ENCODE measurements around the gene OCIAD1.

Gene OCIAD1

GRCh38 chr4:48896845-48897244, 66.0 kb downstream of the OCIAD1 start:
- no peak for DNase-seq

GRCh38 chr4:48898733-48899431, 68.0 kb downstream of the OCIAD1 start:
- no peak for DNase-seq

GRCh38 chr4:48899432-48899749, 68.5 kb downstream of the OCIAD1 start:
- DNase-seq: no peak

- no peak for DNase-seq
Observed at GRCh38 chr4:48899950-48900349, 69.1 kb downstream of the OCIAD1 start.

GRCh38 chr4:48901196-48901595, 70.3 kb downstream of the OCIAD1 start:
- DNase-seq: no peak

- no peak for DNase-seq
Observed at GRCh38 chr4:48902266-48902665, 71.4 kb downstream of the OCIAD1 start.

GRCh38 chr4:48904101-48904500, 73.2 kb downstream of the OCIAD1 start:
- no peak for DNase-seq

GRCh38 chr4:48904541-48905142, 73.8 kb downstream of the OCIAD1 start:
- DNase-seq: no peak

- DNase-seq: no peak
Observed at GRCh38 chr4:48905363-48906015, 74.6 kb downstream of the OCIAD1 start.

- DNase-seq: peak; percentile 71
Observed at GRCh38 chr4:48906206-48907173, 75.6 kb downstream of the OCIAD1 start, which contains the start of gene OCIAD2. TSS of gene OCIAD2 (minus strand) at chr4:48906774. CDS start at chr4:48904549, 2,225 bp downstream.

- no peak for DNase-seq
Observed at GRCh38 chr4:48907706-48908477, 77.0 kb downstream of the OCIAD1 start.

GRCh38 chr4:48908687-48909086, 77.8 kb downstream of the OCIAD1 start:
- DNase-seq: no peak

- peak; percentile 43 for DNase-seq
Observed at GRCh38 chr4:48909697-48910096, 78.8 kb downstream of the OCIAD1 start.

GRCh38 chr4:48910511-48910910, 79.6 kb downstream of the OCIAD1 start:
- no peak for DNase-seq
